HG03354 (cell line): ENCODE results near the gene GMPPB.
"Not testable (repeated sequence)": the region's sequence is repeated elsewhere in the genome, so short reads cannot be mapped to it uniquely, and the experiment has no call there.

Experiments
- ATAC-seq: cut with Tn5 transposase; IDR thresholded peaks from one replicate; pipeline ENCODE4 v1.9.1; 2021; ENCODE audit warnings: mild to moderate bottlenecking; ENCODE audit not compliant: unreplicated experiment, poor library complexity, severe bottlenecking

The GMPPB gene

GRCh38 chr3:49723628-49724551 is at the start of gene GMPPB:
TSS of gene GMPPB (minus strand) at chr3:49723951. CDS start at chr3:49723726, 225 bp downstream.
- ATAC-seq = peak; percentile 72

GRCh38 chr3:49772703-49773102 is 49.0 kb upstream of the GMPPB start:
- no peak for ATAC-seq

- no peak for ATAC-seq
Measured at GRCh38 chr3:49771340-49771938, 47.7 kb upstream of the GMPPB start.

- ATAC-seq = no peak
Measured at GRCh38 chr3:49769926-49770325, 46.2 kb upstream of the GMPPB start.

GRCh38 chr3:49769286-49769915 is 45.6 kb upstream of the GMPPB start:
- no peak for ATAC-seq

- ATAC-seq = no peak
Measured at GRCh38 chr3:49763981-49764380, 40.2 kb upstream of the GMPPB start.

- no peak for ATAC-seq
Measured at GRCh38 chr3:49761661-49762060, 37.9 kb upstream of the GMPPB start.

GRCh38 chr3:49759226-49759625 is 35.5 kb upstream of the GMPPB start:
- no peak for ATAC-seq

GRCh38 chr3:49757197-49757596 is 33.4 kb upstream of the GMPPB start:
- no peak for ATAC-seq

GRCh38 chr3:49756036-49756435 is 32.3 kb upstream of the GMPPB start:
- ATAC-seq = no peak

GRCh38 chr3:49754536-49754935 is 30.8 kb upstream of the GMPPB start:
- ATAC-seq = no peak

- ATAC-seq = no peak
Measured at GRCh38 chr3:49751501-49751900, 27.8 kb upstream of the GMPPB start.

GRCh38 chr3:49750056-49750455 is 26.3 kb upstream of the GMPPB start:
- ATAC-seq = no peak

GRCh38 chr3:49748874-49749273 is 25.1 kb upstream of the GMPPB start:
- ATAC-seq = not testable (repeated sequence)

GRCh38 chr3:49747792-49748480 is 24.2 kb upstream of the GMPPB start:
- ATAC-seq = no peak

GRCh38 chr3:49745986-49746385 is 22.2 kb upstream of the GMPPB start:
- ATAC-seq = no peak

GRCh38 chr3:49740427-49740826 is 16.7 kb upstream of the GMPPB start:
- no peak for ATAC-seq

- no peak for ATAC-seq
Measured at GRCh38 chr3:49738067-49738713, 14.4 kb upstream of the GMPPB start.

- no peak for ATAC-seq
Measured at GRCh38 chr3:49734752-49735151, 11.0 kb upstream of the GMPPB start.

GRCh38 chr3:49733551-49733950 is 9.8 kb upstream of the GMPPB start:
- no peak for ATAC-seq
